C4-2B (cell line): Measurements from ENCODE around the gene NAT10.

Experiments used
- CTCF ChIP-seq: fragments of 450-650 bp; conservative IDR thresholded peaks from 2 replicates; pipeline ENCODE4 v1.5.1; 2017; ENCODE audit warnings: mild to moderate bottlenecking
- ZFX ChIP-seq: fragments of 450-650 bp; IDR thresholded peaks from 2 replicates; pipeline ENCODE4 v1.6.1; 2017

GRCh38 chr11:34151916-34152845 lies 46.8 kb downstream of the NAT10 start:
- TF ChIP-seq CTCF (no peak), ZFX (no peak)
